Measurements from ENCODE around the gene ALKBH7. TPM values are rescaled to one million over a fixed set of nuclear protein-coding genes. Genes with fewer than 3 reads are reported as not detected.

The ALKBH7 gene
- total and polyA plus RNA-seq, 4 donors: 29.9 to 99.7 (median 51.2) TPM

DNA sequence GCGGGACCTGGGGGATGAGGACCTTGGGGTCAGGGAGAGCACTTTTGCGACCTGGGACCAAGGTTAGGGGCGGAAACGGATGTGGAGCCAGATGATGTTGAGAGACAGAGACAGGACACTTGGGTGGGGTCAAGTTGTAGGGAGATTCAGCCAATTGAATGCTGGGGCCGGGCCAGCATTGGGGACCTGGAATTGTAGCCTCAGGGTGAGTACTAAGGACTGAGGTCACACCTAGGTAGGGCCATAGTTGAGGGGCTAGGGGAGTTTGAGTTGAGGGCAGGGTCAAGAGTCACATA, 1.2 kb downstream of the ALKBH7 start:
- H3K9ac ChIP-seq (ENCODE audit: low read depth in 1 of 2, low read length in 2 of 2): no peak overlapping the region
- WGBS: 54% methylated on average over 5 of the region's 5 CpGs
- no peaks in the 10 kb centered on the region for H3K9me3 ChIP-seq (ENCODE audit: control insufficient read depth in 4 of 4, low read length in 3 of 4)
- peaks cover 2 to 12% (median 3%) of the 10 kb centered on the region in 4 donors for H3K36me3 ChIP-seq (ENCODE audit: control insufficient read depth in 4 of 4, insufficient read depth in 3 of 4, low read depth in 1 of 4, low read length in 3 of 4)
- H3K27me3 ChIP-seq (ENCODE audit: control insufficient read depth in 4 of 4, insufficient read depth in 4 of 4, low read length in 3 of 4): no peaks in the 10 kb centered on the region
- no peak for DNase-seq (ENCODE audit: low spot score)
- H3K4me3 ChIP-seq (ENCODE audit: low read depth in 1 of 3, low read length in 3 of 3): peak overlapping the region in 2 of 3 donors; percentile 1 to 70
- peaks cover 2 to 14% (median 4%) of the 10 kb centered on the region in 4 donors for H3K4me1 ChIP-seq (ENCODE audit: control insufficient read depth in 4 of 4, insufficient read depth in 4 of 4, low read length in 3 of 4)
- H3K27ac ChIP-seq (ENCODE audit: low read depth in 1 of 2, low read length in 2 of 2): peak overlapping the region in 1 of 2 donors; percentile 11
- TF ChIP-seq NR2F2 (IDR thresholded peaks at IDR 0.05) (peak; percentile 57), HNF4A (conservative IDR thresholded peaks at IDR 0.05) (no peak)

DNA sequence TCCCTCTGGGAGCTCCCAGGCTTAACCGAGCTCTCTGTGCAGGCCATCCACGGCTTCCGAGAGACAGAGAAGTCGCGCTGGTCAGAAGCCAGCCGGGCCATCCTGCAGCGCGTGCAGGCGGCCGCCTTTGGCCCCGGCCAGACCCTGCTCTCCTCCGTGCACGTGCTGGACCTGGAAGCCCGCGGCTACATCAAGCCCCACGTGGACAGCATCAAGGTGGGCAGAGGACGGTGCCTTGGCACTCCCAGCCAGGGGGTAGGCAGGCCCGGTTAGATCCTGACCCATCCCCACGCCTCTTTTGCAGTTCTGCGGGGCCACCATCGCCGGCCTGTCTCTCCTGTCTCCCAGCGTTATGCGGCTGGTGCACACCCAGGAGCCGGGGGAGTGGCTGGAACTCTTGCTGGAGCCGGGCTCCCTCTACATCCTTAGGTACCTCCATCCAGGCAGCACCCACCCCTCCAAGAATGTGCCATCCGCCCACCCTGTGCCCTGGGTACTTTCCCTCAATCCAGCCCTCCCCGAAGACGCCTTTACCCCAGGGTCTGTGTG, 1.6 kb downstream of the ALKBH7 start:
- DNase-seq (ENCODE audit: low spot score): no peak

More for the DNA sequence above, 1.6 kb downstream of the ALKBH7 start:
- no peak overlapping the region for H3K27ac ChIP-seq (ENCODE audit: low read depth in 1 of 2, low read length in 2 of 2)
- peaks cover 2 to 14% (median 4%) of the 10 kb centered on the region in 4 donors for H3K4me1 ChIP-seq (ENCODE audit: control insufficient read depth in 4 of 4, insufficient read depth in 4 of 4, low read length in 3 of 4)
- TF ChIP-seq, protein P1, sequence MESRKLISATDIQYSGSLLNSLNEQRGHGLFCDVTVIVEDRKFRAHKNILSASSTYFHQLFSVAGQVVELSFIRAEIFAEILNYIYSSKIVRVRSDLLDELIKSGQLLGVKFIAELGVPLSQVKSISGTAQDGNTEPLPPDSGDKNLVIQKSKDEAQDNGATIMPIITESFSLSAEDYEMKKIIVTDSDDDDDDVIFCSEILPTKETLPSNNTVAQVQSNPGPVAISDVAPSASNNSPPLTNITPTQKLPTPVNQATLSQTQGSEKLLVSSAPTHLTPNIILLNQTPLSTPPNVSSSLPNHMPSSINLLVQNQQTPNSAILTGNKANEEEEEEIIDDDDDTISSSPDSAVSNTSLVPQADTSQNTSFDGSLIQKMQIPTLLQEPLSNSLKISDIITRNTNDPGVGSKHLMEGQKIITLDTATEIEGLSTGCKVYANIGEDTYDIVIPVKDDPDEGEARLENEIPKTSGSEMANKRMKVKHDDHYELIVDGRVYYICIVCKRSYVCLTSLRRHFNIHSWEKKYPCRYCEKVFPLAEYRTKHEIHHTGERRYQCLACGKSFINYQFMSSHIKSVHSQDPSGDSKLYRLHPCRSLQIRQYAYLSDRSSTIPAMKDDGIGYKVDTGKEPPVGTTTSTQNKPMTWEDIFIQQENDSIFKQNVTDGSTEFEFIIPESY (IDR thresholded peaks at IDR 0.05): no peak
- no peak for TF ChIP-seq TAF1 (conservative IDR thresholded peaks at IDR 0.05)
- TF ChIP-seq, protein P2, sequence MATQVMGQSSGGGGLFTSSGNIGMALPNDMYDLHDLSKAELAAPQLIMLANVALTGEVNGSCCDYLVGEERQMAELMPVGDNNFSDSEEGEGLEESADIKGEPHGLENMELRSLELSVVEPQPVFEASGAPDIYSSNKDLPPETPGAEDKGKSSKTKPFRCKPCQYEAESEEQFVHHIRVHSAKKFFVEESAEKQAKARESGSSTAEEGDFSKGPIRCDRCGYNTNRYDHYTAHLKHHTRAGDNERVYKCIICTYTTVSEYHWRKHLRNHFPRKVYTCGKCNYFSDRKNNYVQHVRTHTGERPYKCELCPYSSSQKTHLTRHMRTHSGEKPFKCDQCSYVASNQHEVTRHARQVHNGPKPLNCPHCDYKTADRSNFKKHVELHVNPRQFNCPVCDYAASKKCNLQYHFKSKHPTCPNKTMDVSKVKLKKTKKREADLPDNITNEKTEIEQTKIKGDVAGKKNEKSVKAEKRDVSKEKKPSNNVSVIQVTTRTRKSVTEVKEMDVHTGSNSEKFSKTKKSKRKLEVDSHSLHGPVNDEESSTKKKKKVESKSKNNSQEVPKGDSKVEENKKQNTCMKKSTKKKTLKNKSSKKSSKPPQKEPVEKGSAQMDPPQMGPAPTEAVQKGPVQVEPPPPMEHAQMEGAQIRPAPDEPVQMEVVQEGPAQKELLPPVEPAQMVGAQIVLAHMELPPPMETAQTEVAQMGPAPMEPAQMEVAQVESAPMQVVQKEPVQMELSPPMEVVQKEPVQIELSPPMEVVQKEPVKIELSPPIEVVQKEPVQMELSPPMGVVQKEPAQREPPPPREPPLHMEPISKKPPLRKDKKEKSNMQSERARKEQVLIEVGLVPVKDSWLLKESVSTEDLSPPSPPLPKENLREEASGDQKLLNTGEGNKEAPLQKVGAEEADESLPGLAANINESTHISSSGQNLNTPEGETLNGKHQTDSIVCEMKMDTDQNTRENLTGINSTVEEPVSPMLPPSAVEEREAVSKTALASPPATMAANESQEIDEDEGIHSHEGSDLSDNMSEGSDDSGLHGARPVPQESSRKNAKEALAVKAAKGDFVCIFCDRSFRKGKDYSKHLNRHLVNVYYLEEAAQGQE (IDR thresholded peaks at IDR 0.05): no peak
- TF ChIP-seq, protein P3, sequence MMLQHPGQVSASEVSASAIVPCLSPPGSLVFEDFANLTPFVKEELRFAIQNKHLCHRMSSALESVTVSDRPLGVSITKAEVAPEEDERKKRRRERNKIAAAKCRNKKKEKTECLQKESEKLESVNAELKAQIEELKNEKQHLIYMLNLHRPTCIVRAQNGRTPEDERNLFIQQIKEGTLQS (IDR thresholded peaks at IDR 0.05): no peak
- TF ChIP-seq FOXA2 (IDR thresholded peaks at IDR 0.05): no peak
- TF ChIP-seq HNF4A (conservative IDR thresholded peaks at IDR 0.05): no peak
- no peak for TF ChIP-seq YY1 (IDR thresholded peaks at IDR 0.05)
- TF ChIP-seq RAD21 (IDR thresholded peaks at IDR 0.05): no peak
- no peak for TF ChIP-seq SP1 (IDR thresholded peaks at IDR 0.05)
- no peak for TF ChIP-seq RXRA (IDR thresholded peaks at IDR 0.05)
- no peak for TF ChIP-seq JUND (IDR thresholded peaks at IDR 0.05)
- H3K4me3 ChIP-seq (ENCODE audit: low read depth in 1 of 3, low read length in 3 of 3): no peak overlapping the region
- H3K36me3 ChIP-seq (ENCODE audit: control insufficient read depth in 4 of 4, insufficient read depth in 3 of 4, low read depth in 1 of 4, low read length in 3 of 4): peaks cover 2 to 12% (median 3%) of the 10 kb centered on the region in 4 donors
- 90% methylated on average over 29 of the region's 29 CpGs for WGBS
- no peak overlapping the region for H3K9ac ChIP-seq (ENCODE audit: low read depth in 1 of 2, low read length in 2 of 2)
- H3K27me3 ChIP-seq (ENCODE audit: control insufficient read depth in 4 of 4, insufficient read depth in 4 of 4, low read length in 3 of 4): no peaks in the 10 kb centered on the region
- no peaks in the 10 kb centered on the region for H3K9me3 ChIP-seq (ENCODE audit: control insufficient read depth in 4 of 4, low read length in 3 of 4)
